GM20431 (cell line): ENCODE measurements around the gene ZFAND3.

Source experiments
- in situ Hi-C: fragments of 300-500 bp; cut with MseI, MboI; formaldehyde crosslinking; loops from one replicate; pipeline ENCODE4 v1.15.0; 2020; ENCODE audit warnings: low sequenced_read_pairs; ENCODE audit not compliant: unreplicated experiment

Gene ZFAND3

DNA sequence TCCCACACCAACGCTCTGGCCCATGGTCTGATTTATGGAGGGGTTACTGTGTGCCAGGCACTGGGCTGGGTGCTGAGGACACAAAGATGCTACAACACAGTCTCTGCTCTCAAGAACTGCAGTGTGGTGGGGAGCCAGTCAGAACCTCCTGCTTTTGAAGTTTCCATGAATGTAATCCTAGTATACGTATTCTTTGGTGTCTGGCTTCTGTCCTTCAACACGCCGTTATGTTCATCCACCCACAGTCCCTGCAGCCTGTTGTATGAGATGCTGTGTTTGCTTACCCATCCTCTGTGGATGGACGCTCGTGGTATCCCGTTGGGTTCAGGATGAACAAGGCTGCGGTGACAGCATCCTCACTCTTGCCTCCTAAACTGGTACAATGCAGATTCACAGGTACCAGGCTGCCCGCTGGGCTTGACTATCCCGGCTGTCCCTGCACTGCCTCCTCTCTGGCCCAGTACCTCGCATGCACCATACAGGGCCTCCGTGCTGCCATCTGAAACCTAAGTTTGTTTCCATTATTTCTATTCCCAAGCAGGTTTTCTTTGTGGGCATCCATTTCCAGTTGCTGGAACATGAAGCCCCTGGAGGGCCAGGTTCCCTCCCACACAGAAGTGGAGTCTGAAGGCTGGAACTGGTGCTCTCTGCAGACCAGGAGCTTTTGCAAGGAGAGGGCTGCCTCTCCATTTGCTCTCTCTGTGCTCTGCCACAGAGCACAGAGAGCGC lies 364.5 kb downstream of the ZFAND3 start:
- in situ Hi-C loops: no loop called here

DNA sequence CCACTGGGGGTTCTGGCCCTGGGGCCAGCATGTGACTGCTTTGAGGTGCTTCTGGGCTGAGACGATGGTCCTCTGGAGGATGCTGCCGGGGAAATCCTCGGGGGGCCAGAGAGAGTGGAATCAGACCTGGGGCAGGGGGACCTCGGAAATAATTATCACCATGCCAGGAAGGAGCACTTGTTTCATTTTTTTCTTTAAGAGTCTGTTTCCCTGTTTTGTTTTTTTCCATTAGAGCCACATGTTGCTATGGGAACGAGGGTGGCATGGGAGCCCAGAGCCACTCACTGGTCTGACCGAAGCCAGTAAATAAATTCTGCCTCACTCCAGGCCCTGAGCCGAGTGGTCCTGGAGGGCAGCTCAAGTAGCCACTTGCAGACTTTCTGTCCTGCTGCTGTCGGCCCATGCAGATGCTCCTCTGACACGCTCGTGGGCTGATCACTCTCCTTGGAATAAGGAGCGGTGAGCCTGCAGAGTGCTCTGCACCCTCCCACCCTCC lies 365.1 kb downstream of the ZFAND3 start:
- in situ Hi-C loops: no loop called here

DNA sequence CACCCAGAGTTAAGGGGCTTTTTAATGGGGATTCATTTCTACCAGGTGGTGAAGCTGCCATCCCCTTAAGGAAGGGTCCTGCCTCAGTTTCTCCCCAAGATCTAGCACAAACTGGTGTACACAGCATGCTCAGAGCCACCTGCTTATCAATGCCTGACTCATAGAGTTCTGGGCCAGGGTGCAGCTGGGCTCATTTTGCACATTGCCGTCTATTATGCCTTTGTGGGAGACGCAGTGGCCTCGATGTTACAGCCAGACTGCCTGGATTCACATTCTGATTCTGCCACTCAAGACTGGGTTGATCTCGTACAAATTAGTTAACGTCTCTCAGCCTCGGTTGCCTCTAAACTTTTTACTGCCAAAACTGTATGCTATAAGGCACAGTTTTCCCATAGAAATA lies 365.7 kb downstream of the ZFAND3 start:
- in situ Hi-C loops: no loop called here

DNA sequence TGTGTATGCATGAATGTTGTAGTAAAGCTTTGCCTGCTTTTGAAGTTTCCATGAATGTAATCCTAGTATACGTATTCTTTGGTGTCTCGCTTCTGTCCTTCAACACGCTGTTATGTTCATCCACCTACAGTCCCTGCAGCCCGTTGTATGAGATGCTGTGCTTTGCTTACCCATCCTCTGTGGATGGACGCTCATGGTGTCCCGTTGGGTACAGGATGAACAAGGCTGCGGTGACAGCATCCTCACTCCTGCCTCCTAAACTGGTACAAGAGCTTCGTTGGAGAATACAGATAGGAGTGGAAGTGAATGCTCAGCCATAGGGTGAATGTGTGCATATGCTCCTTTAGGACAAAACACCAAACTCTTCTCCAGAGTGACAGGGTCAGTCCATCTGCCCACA lies 366.2 kb downstream of the ZFAND3 start:
- in situ Hi-C loops: no loop called here

DNA sequence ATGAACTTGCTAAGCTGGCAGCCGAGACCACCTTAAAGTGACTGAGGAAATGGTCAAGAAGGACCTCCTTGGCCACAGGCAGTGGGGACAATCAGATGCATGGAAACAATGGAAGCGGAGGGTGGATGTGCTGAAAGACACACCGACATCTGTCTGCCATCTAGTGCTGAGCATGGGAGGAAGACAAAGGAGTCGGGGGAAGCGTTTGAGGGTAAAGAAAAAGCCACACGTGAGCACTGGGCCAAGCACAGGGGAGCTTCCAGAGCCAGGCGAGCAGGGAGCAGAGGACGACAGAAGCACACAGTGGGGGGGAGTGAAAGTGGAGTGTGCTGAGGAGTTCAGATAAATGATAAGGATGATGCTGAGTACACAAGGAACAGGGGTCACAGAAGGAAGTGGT lies 367.8 kb downstream of the ZFAND3 start:
- in situ Hi-C loops: no loop called here

- in situ Hi-C loops: no loop called here
These were observed 368.5 kb downstream of the ZFAND3 start for GRCh38 chr6:38187811-38188590.

DNA sequence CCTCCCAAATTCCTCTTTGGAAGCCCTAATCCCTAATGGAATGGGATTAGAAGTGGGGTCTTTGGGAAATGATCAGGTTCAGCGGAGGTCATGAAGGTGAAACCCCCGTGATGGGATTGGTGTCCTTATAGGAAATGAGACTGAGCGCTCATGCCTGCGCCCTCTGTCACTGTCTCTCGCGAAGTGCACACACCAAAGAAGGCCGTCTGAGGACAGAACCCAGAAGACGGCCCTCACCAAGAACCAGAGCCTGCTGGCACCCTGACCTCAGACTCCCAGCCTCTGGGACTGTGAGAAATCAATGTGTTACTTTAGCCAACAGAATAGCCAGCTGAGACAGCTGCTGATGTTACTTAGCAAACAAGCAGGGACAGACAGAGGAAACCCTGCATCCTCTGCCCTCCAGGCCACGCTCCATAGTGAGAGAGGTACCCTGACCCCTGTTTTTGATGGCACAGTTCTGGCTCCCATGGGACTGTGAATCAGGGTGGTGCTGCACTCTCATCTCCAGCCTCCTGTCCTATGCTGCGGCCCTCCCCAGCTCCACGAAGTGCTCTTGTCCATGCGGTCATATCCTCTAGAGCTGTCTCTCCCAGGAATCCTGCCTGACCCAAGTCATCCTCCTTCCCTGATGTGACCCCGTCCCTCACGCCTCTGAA lies 369.3 kb downstream of the ZFAND3 start:
- in situ Hi-C loops: no loop called here

GRCh38 chr6:38191418-38191817 lies 371.9 kb downstream of the ZFAND3 start:
- in situ Hi-C loops: no loop called here

GRCh38 chr6:38192011-38192410 lies 372.5 kb downstream of the ZFAND3 start:
- in situ Hi-C loops: no loop called here

GRCh38 chr6:38192487-38192886 lies 373.0 kb downstream of the ZFAND3 start:
- in situ Hi-C loops: no loop called here

DNA sequence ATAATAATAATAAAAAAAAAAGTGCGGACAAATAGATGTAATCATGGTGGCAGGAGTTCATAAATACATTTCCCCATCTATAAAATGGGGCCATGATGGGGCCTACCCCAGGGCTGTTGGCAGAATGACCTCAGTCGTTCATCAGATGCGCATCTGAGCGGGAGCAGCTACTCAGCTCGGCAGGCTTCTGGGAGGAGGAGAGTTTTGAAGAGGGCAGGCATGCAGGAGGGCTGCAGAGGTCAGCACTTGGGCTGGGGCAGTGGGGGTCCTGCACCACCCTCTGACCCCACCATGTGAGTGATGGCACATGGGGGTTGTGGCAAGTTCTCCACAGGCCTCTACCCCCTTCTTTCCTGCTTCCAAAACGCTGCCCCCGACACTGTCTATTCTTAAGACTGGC lies 373.5 kb downstream of the ZFAND3 start:
- in situ Hi-C loops: no loop called here

- in situ Hi-C loops: no loop called here
These were observed 374.2 kb downstream of the ZFAND3 start for GRCh38 chr6:38193481-38194281.

- in situ Hi-C loops: no loop called here
These were observed 374.7 kb downstream of the ZFAND3 start for GRCh38 chr6:38194282-38194572.

DNA sequence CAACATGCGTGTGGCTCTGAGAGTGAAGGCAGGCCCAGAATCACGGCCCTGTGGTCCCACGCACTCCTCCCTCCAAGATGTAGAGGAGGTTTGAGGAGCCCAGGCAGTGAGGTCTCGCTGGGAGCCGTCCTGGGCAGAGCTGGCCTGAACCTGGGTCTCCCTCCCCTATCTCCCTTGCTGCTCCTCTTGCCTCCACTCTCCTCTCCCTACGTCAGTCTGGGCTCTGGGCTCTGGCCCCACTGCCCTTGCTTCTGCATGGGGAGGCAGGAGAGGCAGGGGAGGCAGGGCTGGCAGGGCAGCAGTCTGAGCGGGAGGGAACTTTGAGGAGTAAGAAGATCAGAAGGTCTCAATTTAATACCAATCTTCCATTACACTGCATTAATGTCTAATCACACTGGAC lies 375.1 kb downstream of the ZFAND3 start:
- in situ Hi-C loops: no loop called here

GRCh38 chr6:38195113-38195635 lies 375.6 kb downstream of the ZFAND3 start:
- in situ Hi-C loops: no loop called here

- in situ Hi-C loops: no loop called here
These were observed 378.7 kb downstream of the ZFAND3 start for GRCh38 chr6:38198219-38198618.
